ENCODE measurements around the gene SFI1. TPM values are rescaled to one million over a fixed set of nuclear protein-coding genes. Genes with fewer than 3 reads are reported as not detected.
A peak's percentile ranks its signal among the peaks of the same experiment; 100 is the strongest.
"Not testable (repeated sequence)": the region's sequence is repeated elsewhere in the genome, so short reads cannot be mapped to it uniquely, and the experiment has no call there.

SFI1 gene
- total RNA-seq, 1 experiment from 2014 or later, result 37.4 TPM

GRCh38 chr22:31526270-31526669 lies 29.9 kb downstream of the SFI1 start:
- in situ Hi-C loops (cut with HindIII; ENCODE audit: low pct_unique_long_range_greater_than_20kb, low sequenced_read_pairs), result no loop called here
- no peak for DNase-seq (ENCODE audit: low read depth)

GRCh38 chr22:31530823-31531195 lies 34.5 kb downstream of the SFI1 start:
- in situ Hi-C loops (cut with HindIII; ENCODE audit: low pct_unique_long_range_greater_than_20kb, low sequenced_read_pairs), result no loop called here
- no peak for DNase-seq (ENCODE audit: low read depth)

- in situ Hi-C loops (cut with HindIII; ENCODE audit: low pct_unique_long_range_greater_than_20kb, low sequenced_read_pairs), result no loop called here
- no peak for DNase-seq (ENCODE audit: low read depth)
Measured at GRCh38 chr22:31532060-31532459, 35.7 kb downstream of the SFI1 start.

GRCh38 chr22:31533374-31533773 lies 37.0 kb downstream of the SFI1 start:
- DNase-seq (ENCODE audit: low read depth), result no peak
- in situ Hi-C loops (cut with HindIII; ENCODE audit: low pct_unique_long_range_greater_than_20kb, low sequenced_read_pairs), result no loop called here

- in situ Hi-C loops (cut with HindIII; ENCODE audit: low pct_unique_long_range_greater_than_20kb, low sequenced_read_pairs), result no loop called here
- peak; percentile 82 for DNase-seq (ENCODE audit: low read depth)
Measured at GRCh38 chr22:31537019-31537535, 40.7 kb downstream of the SFI1 start.

- in situ Hi-C loops (cut with HindIII; ENCODE audit: low pct_unique_long_range_greater_than_20kb, low sequenced_read_pairs), result no loop called here
Measured at GRCh38 chr22:31538815-31539214, 42.5 kb downstream of the SFI1 start.

GRCh38 chr22:31540166-31540565 lies 43.8 kb downstream of the SFI1 start:
- in situ Hi-C loops (cut with HindIII; ENCODE audit: low pct_unique_long_range_greater_than_20kb, low sequenced_read_pairs); DNase-seq (ENCODE audit: low read depth): not testable (repeated sequence)

More at GRCh38 chr22:31538815-31539214, 42.5 kb downstream of the SFI1 start:
- DNase-seq (ENCODE audit: low read depth), result no peak

- DNase-seq (ENCODE audit: low read depth), result no peak
- in situ Hi-C loops (cut with HindIII; ENCODE audit: low pct_unique_long_range_greater_than_20kb, low sequenced_read_pairs), result no loop called here
Measured at GRCh38 chr22:31540966-31541365, 44.6 kb downstream of the SFI1 start.

GRCh38 chr22:31544481-31545480 lies 48.4 kb downstream of the SFI1 start:
- in situ Hi-C loops (cut with HindIII; ENCODE audit: low pct_unique_long_range_greater_than_20kb, low sequenced_read_pairs), result no loop called here
- peak; percentile 95 for DNase-seq (ENCODE audit: low read depth)

- in situ Hi-C loops (cut with HindIII; ENCODE audit: low pct_unique_long_range_greater_than_20kb, low sequenced_read_pairs), result no loop called here
- no peak for DNase-seq (ENCODE audit: low read depth)
Measured at GRCh38 chr22:31550871-31551370, 54.6 kb downstream of the SFI1 start.

- DNase-seq (ENCODE audit: low read depth), result peak; percentile 57
- in situ Hi-C loops (cut with HindIII; ENCODE audit: low pct_unique_long_range_greater_than_20kb, low sequenced_read_pairs), result no loop called here
Measured at GRCh38 chr22:31556627-31557203, 60.4 kb downstream of the SFI1 start.

- in situ Hi-C loops (cut with HindIII; ENCODE audit: low pct_unique_long_range_greater_than_20kb, low sequenced_read_pairs), result not testable (repeated sequence)
Measured at GRCh38 chr22:31558546-31558945, 62.2 kb downstream of the SFI1 start.

GRCh38 chr22:31561238-31561887 lies 65.0 kb downstream of the SFI1 start:
- peak; percentile 80 for DNase-seq (ENCODE audit: low read depth)
- in situ Hi-C loops (cut with HindIII; ENCODE audit: low pct_unique_long_range_greater_than_20kb, low sequenced_read_pairs), result no loop called here

More at GRCh38 chr22:31558546-31558945, 62.2 kb downstream of the SFI1 start:
- not testable (repeated sequence) for DNase-seq (ENCODE audit: low read depth)

GRCh38 chr22:31561970-31562369 lies 65.6 kb downstream of the SFI1 start:
- DNase-seq (ENCODE audit: low read depth), result no peak
- in situ Hi-C loops (cut with HindIII; ENCODE audit: low pct_unique_long_range_greater_than_20kb, low sequenced_read_pairs), result no loop called here

- in situ Hi-C loops (cut with HindIII; ENCODE audit: low pct_unique_long_range_greater_than_20kb, low sequenced_read_pairs), result no loop called here
- DNase-seq (ENCODE audit: low read depth), result no peak
Measured at GRCh38 chr22:31566484-31566883, 70.1 kb downstream of the SFI1 start.

GRCh38 chr22:31567196-31567595 lies 70.9 kb downstream of the SFI1 start:
- no peak for DNase-seq (ENCODE audit: low read depth)
- in situ Hi-C loops (cut with HindIII; ENCODE audit: low pct_unique_long_range_greater_than_20kb, low sequenced_read_pairs), result no loop called here

GRCh38 chr22:31567702-31568101 lies 71.4 kb downstream of the SFI1 start:
- no peak for DNase-seq (ENCODE audit: low read depth)
- in situ Hi-C loops (cut with HindIII; ENCODE audit: low pct_unique_long_range_greater_than_20kb, low sequenced_read_pairs), result no loop called here

GRCh38 chr22:31569126-31569525 lies 72.8 kb downstream of the SFI1 start:
- in situ Hi-C loops (cut with HindIII; ENCODE audit: low pct_unique_long_range_greater_than_20kb, low sequenced_read_pairs), result no loop called here
- no peak for DNase-seq (ENCODE audit: low read depth)

- in situ Hi-C loops (cut with HindIII; ENCODE audit: low pct_unique_long_range_greater_than_20kb, low sequenced_read_pairs), result no loop called here
Measured at GRCh38 chr22:31572939-31573338, 76.6 kb downstream of the SFI1 start.

More at GRCh38 chr22:31572939-31573338, 76.6 kb downstream of the SFI1 start:
- no peak for DNase-seq (ENCODE audit: low read depth)

Data from Caki2 (cell line).